ENCODE data around the gene TNS1.
A peak's percentile ranks its signal among the peaks of the same experiment; 100 is the strongest.
"Not testable (repeated sequence)": the region's sequence is repeated elsewhere in the genome, so short reads cannot be mapped to it uniquely, and the experiment has no call there.

TNS1 gene

DNA sequence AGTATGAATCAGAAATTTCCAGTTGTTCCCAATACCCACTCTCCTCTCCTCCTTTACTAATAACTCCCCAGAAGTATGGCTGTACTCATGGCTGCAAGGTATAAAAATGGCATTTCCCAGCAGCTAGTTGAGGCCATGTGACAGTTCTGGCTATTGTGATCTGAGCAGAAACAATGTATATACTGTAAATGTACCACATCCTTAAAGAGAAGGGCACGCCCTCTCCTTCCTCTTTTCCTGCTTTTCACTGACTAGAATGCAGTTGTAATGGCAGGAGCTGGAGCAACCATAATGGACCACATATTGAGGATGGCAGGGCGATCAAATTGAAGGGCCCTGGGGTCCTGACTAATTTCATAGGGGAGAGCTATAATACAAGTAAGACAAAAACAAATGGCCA is 211.2 kb downstream of the TNS1 start:
- DNase-seq = no peak

DNA sequence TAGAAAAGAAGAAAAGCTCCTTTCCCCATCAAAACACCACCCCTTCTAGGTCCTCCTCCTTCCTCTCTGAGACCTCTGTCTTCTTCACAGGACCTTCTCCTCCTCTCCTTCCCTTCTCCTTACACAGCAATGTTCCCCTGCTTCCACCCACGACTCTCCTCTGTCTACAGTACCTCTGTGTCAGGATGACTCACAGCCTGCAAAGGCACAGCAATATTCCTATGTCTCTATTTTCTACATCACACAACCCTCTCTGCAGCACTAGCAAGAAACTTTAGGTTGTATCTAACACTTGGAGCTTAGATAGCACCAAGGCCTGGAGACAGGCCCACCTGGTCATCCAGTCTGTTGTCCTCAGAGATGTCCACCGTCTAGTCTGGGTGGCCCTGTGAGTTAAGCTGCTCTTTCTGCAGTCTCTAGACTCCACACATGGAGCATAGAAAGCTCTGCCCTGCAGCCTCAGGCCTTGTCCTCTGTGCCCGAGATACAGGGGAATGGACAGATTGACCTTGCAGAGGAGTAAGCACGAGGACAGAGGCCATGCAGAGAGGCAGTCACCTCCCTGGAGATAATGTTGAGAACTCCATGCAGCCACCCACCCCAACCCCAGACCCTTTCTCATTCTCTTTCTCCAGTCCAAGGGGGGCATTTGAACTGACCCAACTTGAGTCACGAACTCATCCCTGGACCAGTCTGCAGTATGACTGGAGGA is 212.0 kb downstream of the TNS1 start:
- DNase-seq = no peak

DNA sequence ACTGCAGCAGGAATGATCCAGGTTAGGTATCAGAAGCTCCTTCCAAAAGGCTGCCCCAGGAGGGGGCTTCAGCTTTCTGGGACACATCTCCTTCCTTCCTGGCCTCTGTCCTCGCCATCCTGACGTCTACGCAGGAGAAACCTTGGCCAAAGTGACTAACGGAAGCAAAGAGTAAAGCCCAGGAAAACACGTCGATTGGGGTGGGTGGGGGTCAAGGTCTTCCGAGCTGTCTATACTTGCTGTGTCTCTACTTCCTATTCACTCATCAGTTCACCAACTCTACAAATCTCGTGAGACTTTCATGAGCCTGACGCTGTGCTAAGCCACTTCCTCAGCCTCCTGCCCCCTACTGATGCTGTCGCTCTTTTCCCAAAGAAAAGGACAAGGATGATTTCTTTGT is 212.6 kb downstream of the TNS1 start:
- peak in 1 of 5 experiments; percentile 61 for DNase-seq

DNA sequence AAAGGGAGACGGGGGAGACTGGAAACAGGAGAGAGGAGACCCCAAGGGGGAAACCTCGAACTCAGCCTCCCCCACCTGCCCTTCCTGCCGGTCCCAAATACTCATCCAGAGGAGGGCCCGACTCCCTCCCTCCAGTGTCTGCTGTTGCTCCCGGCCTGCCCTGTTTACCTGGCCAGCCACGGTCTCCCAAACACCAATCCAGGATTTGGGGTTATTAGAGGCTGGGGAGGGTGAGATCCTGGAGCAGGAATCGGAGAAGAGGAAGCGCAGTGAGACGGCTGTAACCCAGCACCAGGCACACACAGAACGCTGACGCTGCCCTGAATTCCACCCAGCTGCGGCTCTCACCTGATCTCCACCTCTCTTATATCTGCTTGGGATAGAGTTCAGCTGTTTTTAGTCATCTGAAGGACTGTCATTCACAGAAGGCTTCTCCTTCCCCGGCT is 213.0 kb downstream of the TNS1 start:
- DNase-seq = no peak

DNA sequence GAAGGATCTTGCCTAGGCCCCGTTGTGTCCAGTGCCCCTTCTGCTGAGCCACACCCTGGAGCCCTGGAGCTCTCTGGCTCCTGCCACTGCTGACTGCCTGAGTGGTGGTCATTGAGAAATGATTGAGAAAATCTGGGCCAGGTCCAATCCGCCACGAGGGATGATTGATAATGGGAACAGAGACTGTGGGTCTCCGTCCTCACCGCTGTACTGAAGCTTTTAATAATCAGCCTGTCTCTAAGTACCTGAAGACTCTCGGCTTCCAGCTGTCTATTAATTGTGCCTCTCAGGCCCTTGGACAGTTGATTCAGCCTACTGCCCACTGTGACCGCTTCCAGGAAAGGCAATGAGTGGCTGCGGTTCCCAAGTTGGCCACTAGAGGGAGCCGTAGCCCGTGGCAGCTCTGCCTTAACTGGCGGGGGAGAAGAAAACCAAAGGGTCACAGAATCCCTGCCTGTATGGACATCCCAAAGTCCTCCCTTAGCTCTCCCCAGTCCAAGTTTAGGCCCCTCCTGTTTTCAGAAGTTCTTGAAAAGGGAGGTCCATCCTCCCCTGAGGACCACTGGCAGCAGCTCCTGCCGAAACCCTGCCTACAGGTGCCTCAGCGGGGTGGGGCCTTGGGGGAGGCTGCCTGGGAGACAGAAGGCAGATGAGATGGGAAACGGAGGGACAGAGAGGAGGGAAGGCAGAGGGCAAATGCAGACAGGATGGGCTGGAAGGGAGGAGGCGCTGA is 213.6 kb downstream of the TNS1 start:
- DNase-seq = peak; percentile 15 to 65 (median 49)

- DNase-seq = no peak
Measured at GRCh38 chr2:217788669-217789002, 214.2 kb downstream of the TNS1 start.

- DNase-seq = no peak
Measured at GRCh38 chr2:217787160-217787877, 215.5 kb downstream of the TNS1 start.

GRCh38 chr2:217786560-217786959 is 216.2 kb downstream of the TNS1 start:
- DNase-seq = not testable (repeated sequence)

DNA sequence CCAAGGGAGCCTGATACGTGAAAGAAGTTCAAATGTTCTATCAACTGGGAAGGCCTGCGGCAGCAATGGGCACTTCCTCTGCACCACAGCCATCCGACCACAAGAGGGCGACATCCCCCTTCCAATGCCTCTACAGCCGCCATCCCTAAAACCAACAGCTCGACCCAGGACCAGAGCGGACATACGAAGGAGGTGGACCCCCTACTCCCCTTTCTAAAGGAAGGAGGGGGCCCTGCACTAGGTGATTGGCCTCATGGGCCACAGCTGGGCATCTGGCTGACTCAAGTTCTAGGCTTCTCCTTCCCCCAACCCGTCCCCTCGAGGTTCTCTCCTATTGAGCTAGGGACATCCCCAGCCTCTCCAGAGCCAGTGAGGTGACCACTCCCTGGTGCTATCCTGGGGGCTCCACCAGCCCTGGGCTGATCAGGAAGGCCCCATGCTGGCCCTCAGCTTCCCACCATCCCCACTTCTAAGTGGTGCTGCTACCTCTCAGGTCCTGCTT is 217.2 kb downstream of the TNS1 start:
- DNase-seq = peak; percentile 18 to 66 (median 48)

GRCh38 chr2:217784996-217785543 is 217.7 kb downstream of the TNS1 start:
- DNase-seq = no peak

- DNase-seq = no peak
Measured at GRCh38 chr2:217783243-217783642, 219.6 kb downstream of the TNS1 start.

- DNase-seq = no peak
Measured at GRCh38 chr2:217777906-217778305, 224.9 kb downstream of the TNS1 start.

- DNase-seq = no peak
Measured at GRCh38 chr2:217776631-217777030, 226.2 kb downstream of the TNS1 start.

DNA sequence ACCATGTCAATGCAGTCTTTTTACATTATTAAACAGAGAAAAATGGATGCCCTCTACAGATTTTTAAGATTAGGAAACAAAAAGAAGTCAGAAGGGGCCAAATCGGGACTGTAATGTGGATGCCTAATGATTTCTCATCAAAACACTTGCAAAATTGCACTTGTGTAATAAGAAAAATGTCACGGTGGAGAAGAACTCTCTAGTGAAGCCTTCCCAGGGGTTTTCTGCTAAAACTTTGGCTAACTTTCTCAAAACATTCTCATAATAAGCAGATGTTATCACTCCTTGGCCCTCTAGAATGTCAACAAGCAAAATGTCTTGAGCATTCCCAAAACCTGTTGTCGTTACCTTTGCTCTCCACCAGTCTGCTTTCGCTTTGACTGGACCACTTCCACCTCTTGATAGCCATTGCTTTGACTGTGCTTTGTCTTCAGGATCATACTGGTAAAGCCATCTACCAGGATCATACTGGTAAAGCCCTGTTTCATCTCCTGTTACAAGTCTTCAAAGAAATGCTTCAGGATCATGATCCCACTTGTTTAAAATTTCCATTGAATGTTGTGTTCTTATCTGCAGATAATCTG is 226.8 kb downstream of the TNS1 start:
- DNase-seq = no peak

DNA sequence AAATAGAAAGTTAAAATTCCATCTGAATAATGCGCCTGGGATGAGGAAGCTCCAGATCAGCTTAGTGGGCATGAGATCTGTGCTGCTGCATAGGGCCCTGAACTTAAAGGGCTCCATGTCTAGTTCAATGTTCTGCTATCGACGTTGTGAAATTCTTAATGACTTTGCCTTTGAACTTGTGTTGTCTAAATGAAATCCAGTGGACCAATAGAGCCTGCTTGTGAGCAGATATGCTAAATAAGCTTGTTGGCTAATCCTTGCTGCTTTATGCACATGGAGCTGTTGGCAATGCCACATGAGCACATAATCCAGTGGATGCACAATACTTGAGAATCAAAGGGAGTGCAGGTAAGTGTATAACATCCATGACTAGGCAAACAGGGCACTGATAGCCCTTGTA is 228.6 kb downstream of the TNS1 start:
- no peak for DNase-seq

DNA sequence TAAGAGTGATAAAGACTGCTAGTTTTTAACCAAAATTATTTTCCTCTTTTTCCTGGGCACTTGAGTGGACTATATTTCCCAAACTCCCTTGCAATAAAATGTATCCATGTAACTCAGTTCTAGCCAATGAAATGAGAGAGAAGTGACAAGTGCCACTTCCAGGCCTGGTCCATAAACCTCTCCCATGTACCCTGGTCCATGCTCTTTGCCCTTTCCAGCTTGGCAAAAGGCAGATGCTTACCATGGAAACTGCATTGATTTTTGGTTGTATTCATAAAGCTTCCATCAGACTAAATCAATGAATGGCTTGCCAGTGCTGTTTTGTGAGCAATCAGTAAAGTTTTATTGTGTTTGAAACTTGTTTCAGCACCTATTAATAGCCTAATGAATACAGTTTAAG is 229.3 kb downstream of the TNS1 start:
- no peak for DNase-seq

DNA sequence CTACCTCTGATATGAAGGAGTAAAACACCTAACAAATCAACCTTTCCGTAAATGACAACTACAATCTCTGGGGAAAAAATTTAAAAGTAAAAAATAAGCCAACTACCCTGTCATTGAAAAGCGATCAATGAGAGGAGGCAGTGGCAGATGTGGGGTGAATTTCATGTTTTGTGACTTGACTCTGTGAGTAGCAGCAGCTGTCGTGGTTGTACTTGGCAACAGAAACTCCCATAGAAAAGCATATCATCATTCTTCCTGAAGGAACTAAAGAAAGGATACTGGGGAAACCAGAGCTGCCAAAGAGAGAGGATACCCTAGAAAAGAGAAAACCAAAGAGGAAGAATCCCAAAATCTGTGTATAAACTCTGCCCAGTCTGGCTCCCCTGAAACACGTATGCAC is 236.4 kb downstream of the TNS1 start:
- no peak for DNase-seq

- no peak for DNase-seq
Measured at GRCh38 chr2:217761645-217762277, 241.0 kb downstream of the TNS1 start.

- DNase-seq = no peak
Measured at GRCh38 chr2:217759991-217760390, 242.8 kb downstream of the TNS1 start.

- peak in 1 of 5 experiments; percentile 29 for DNase-seq
Measured at GRCh38 chr2:217757108-217757463, 245.7 kb downstream of the TNS1 start.

DNA sequence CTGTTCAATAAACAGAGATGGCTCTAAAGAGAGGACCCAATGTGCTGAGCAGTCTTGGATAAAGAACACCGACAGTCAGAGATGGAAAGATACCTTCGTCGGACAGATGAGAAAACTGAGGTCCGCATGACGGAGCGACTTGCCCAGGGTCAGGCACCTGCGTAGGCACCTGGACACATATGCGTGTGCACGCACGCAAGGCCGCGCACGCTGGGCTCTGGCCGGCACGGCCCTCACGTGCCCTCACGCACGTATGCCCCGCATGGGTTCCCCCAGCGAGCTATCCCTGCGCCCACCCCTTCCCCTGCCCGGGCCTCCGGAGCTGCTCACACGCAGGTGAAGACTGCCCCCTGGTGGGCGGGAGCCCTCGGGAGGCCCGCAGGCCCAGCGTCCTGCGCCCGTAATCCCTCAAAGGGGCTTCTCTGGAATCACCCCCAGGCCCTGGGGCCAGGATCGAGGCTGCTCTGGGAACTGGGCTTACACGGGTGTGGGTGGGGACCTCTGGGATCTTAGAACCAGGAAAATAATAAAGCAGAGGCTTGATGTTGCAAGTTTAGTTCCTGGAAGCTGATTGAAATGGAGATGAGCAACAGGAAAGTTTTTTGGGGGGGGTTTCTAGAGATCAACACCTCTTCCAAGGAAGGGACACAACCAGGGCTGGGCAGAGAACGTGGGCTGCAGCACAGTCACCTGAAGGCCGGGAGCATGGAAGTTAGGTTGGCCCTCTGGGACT is 246.3 kb downstream of the TNS1 start:
- peak; percentile 15 to 52 (median 42) for DNase-seq
